ENCODE results near the gene NOS3.
"Not testable (repeated sequence)": the region's sequence is repeated elsewhere in the genome, so short reads cannot be mapped to it uniquely, and the experiment has no call there.

Gene NOS3

GRCh38 chr7:151031011-151031410 is 40.2 kb downstream of the NOS3 start:
- in situ Hi-C loops (cut with MboI; ENCODE audit: low sequenced_read_pairs) = no loop called here

GRCh38 chr7:151032936-151033863 is 42.4 kb downstream of the NOS3 start:
- in situ Hi-C loops (cut with MboI; ENCODE audit: low sequenced_read_pairs) = no loop called here

GRCh38 chr7:151033864-151034249 is 43.0 kb downstream of the NOS3 start:
- in situ Hi-C loops (cut with MboI; ENCODE audit: low sequenced_read_pairs) = no loop called here

- in situ Hi-C loops (cut with MboI; ENCODE audit: low sequenced_read_pairs) = no loop called here
These were observed 43.7 kb downstream of the NOS3 start for GRCh38 chr7:151034312-151035025.

- in situ Hi-C loops (cut with MboI; ENCODE audit: low sequenced_read_pairs) = no loop called here
These were observed 44.4 kb downstream of the NOS3 start for GRCh38 chr7:151035026-151035717.

- in situ Hi-C loops (cut with MboI; ENCODE audit: low sequenced_read_pairs) = no loop called here
These were observed 45.1 kb downstream of the NOS3 start for GRCh38 chr7:151035902-151036301.

GRCh38 chr7:151038951-151039849 is 48.4 kb downstream of the NOS3 start:
- in situ Hi-C loops (cut with MboI; ENCODE audit: low sequenced_read_pairs) = no loop called here

GRCh38 chr7:151039850-151040548 is 49.2 kb downstream of the NOS3 start:
- in situ Hi-C loops (cut with MboI; ENCODE audit: low sequenced_read_pairs) = no loop called here

GRCh38 chr7:151040616-151041375 is 50.0 kb downstream of the NOS3 start:
- in situ Hi-C loops (cut with MboI; ENCODE audit: low sequenced_read_pairs) = no loop called here

- in situ Hi-C loops (cut with MboI; ENCODE audit: low sequenced_read_pairs) = not testable (repeated sequence)
These were observed 52.6 kb downstream of the NOS3 start for GRCh38 chr7:151043449-151043848.

- in situ Hi-C loops (cut with MboI; ENCODE audit: low sequenced_read_pairs) = no loop called here
These were observed 53.1 kb downstream of the NOS3 start for GRCh38 chr7:151043959-151044358.

- in situ Hi-C loops (cut with MboI; ENCODE audit: low sequenced_read_pairs) = no loop called here
These were observed 54.4 kb downstream of the NOS3 start for GRCh38 chr7:151045262-151045661.

- in situ Hi-C loops (cut with MboI; ENCODE audit: low sequenced_read_pairs) = no loop called here
These were observed 55.1 kb downstream of the NOS3 start for GRCh38 chr7:151045967-151046366.

GRCh38 chr7:151046603-151047573 is 56.1 kb downstream of the NOS3 start:
- in situ Hi-C loops (cut with MboI; ENCODE audit: low sequenced_read_pairs) = no loop called here

- in situ Hi-C loops (cut with MboI; ENCODE audit: low sequenced_read_pairs) = no loop called here
These were observed 57.4 kb downstream of the NOS3 start, which contains the start of gene ASIC3 for GRCh38 chr7:151047976-151048815. Gene ASIC3 (plus strand): TSS chr7:151048531. CDS start chr7:151048886, 355 bp downstream.

- in situ Hi-C loops (cut with MboI; ENCODE audit: low sequenced_read_pairs) = no loop called here
These were observed 58.2 kb downstream of the NOS3 start for GRCh38 chr7:151048911-151049463.

- in situ Hi-C loops (cut with MboI; ENCODE audit: low sequenced_read_pairs) = no loop called here
These were observed 60.3 kb downstream of the NOS3 start for GRCh38 chr7:151051108-151051507.
